Psoas muscle (tissue), 8 donors: Measurements from ENCODE around the gene ACD. TPM values are rescaled to one million over a fixed set of nuclear protein-coding genes. Genes with fewer than 3 reads are reported as not detected.

Source experiments
- ATAC-seq, 4 donors: fragments of 200-7000 bp; cut with Tn5 transposase; one replicate each; pipeline ENCODE4 v1.9.1; 2020; ENCODE audit warnings: moderate library complexity in 3 of 4, mild to moderate bottlenecking in 2 of 4
- DNase-seq, 2 donors: peaks; one replicate each; pipeline ENCODE4 v3.0.0-alpha.2; 2020
- H3K27ac ChIP-seq: fragments of 200-600 bp; one replicate; pipeline ENCODE4 v1.8.0; 2022
- H3K27me3 ChIP-seq, 3 donors: fragments of 200-600 bp in 1 of 3; one replicate each; pipeline versions ENCODE4 v1.6.1 to v1.8.0; 2013 to 2022; ENCODE audit warnings: low read length in 2 of 3, mild to moderate bottlenecking in 2 of 3, moderate library complexity in 1 of 3; ENCODE audit not compliant: insufficient read depth in 3 of 3
- H3K36me3 ChIP-seq, 2 donors: fragments of 200-600 bp in 1 of 2; one replicate each; pipeline versions ENCODE4 v1.6.1 to v1.8.0; 2013 to 2022; ENCODE audit warnings: low read depth in 1 of 2, mild to moderate bottlenecking in 1 of 2, moderate library complexity in 1 of 2; ENCODE audit not compliant: insufficient read depth in 1 of 2
- H3K4me1 ChIP-seq: fragments of 200-600 bp; one replicate; pipeline ENCODE4 v1.8.0; 2022
- H3K4me3 ChIP-seq: fragments of 200-600 bp; one replicate; pipeline ENCODE4 v1.8.0; 2022; ENCODE audit warnings: mild to moderate bottlenecking
- H3K9me3 ChIP-seq: fragments of 200-600 bp; one replicate; pipeline ENCODE4 v1.8.0; 2022
- WGBS, 3 donors: extraction: QIAGEN DNeasy Blood & Tissue Kit; methylation state at CpG; one replicate each; pipeline versions ENCODE4 v1.1.6 to v1.1.7; 2013; 5-methylcytosine and 5-hydroxymethylcytosine counted together
- intact Hi-C, 2 donors: fragments of 100-400 bp; cut with DNase I; formaldehyde crosslinking; loops; one replicate each; pipeline versions ENCODE4 v1.11.0 to v1.14.2; 2022
- polyA plus RNA-seq, 3 donors: library from polyadenylated mRNA; stranded (reverse); fragments of 200-250 nt; gene quantifications; one replicate each; pipeline ENCODE4 v1.2.3, GENCODE V29; 2013
- total RNA-seq, 4 donors: library from RNA; stranded (reverse); fragmentation: NEBNext Ultra II Directional in 2 of 4; extraction: Animal tissue kit (Norgen Biotek cat#: 25700) in 2 of 4; gene quantifications; one replicate each; pipeline versions ENCODE4 v1.2.1 to v1.2.4, GENCODE V29; 2021 to 2023
- TF ChIP-seq, protein P1 (sequence below): fragments of 200-600 bp; IDR thresholded peaks from one replicate; pipeline ENCODE4 v1.8.0; 2022; ENCODE audit warnings: antibody characterized with exemption
- donor health status: healthy with polysubstance abuse.
- donor health status: DM: no; HTN: no; CAD: no; lungs with moderate emphysema.
- donor health status: Bipolar disorder and iron deficiency.
- donor health status: healthy.
- donor health status: DM: yes; HTN: yes; CAD: no.
- donor health status: DM: no; HTN: no; CAD: no.
- donor health status: DM: no; HTN: no; CAD: no.
- donor health status: DM: yes; HTN: yes; CAD: no.

ACD gene
- total and polyA plus RNA-seq, 7 donors = 4.9 to 16.7 (median 8.9) TPM

DNA sequence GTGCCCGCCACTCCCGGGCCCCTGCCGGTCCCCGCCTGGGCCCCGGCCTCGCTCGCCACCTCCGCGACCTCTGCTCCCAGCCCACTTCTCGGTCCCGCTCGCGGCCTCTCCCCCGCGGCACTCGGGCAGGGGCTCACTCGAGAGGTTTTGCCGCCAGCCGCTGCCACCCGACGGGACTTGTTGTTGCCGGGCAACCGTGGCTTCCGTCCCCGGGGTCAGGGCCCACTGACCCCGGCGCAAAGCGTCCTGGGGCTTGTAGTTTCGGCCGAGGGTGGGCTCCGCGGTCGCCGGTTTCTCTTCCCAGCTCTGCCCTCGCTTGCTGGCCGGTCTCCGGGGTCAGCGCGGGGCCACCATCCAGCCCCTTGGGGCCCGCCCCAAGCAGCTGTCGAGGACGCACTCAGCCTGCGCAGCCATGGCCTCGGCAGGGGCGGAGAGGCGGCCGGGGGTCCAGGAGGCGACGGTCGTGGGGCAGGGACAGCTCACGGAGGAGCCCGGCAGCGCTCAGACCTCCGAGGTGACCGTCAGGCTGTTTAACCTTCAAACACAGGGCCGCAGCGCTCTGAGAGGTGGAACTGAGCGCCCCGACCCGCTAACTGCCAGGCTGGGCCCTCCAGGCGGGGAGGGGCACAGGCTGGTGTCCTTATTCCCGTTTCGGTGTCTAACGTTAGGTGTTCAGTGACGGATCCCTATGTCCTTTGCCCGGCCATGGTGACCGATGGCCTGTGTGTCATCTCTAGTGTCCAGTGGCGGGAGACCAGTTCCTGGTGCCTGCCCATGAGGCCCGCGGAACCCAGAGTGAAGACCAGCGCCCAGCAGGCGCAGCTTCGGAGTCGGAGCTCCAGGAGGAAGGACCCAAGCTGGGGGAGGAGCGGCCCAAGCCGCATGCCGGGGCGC is 6.7 kb upstream of the ACD start, which contains the start of the genes C16orf86 and ENKD1:
C16orf86 (plus strand) TSS at position 256 of the 894 bp plus-strand sequence; CDS start at position 413, 157 bp downstream.
ENKD1 (minus strand) TSS at position 192 of the 894 bp plus-strand sequence. CDS start 308 bp downstream, outside the sequence.
- DNase-seq (peak; percentile 88 to 93), ATAC-seq (peak; percentile 69 to 81 (median 76))
- WGBS, 3 donors = 5 to 10% (median 6%) methylated on average over 54 to 78 of the region's 78 CpGs
- TF ChIP-seq, protein P1, sequence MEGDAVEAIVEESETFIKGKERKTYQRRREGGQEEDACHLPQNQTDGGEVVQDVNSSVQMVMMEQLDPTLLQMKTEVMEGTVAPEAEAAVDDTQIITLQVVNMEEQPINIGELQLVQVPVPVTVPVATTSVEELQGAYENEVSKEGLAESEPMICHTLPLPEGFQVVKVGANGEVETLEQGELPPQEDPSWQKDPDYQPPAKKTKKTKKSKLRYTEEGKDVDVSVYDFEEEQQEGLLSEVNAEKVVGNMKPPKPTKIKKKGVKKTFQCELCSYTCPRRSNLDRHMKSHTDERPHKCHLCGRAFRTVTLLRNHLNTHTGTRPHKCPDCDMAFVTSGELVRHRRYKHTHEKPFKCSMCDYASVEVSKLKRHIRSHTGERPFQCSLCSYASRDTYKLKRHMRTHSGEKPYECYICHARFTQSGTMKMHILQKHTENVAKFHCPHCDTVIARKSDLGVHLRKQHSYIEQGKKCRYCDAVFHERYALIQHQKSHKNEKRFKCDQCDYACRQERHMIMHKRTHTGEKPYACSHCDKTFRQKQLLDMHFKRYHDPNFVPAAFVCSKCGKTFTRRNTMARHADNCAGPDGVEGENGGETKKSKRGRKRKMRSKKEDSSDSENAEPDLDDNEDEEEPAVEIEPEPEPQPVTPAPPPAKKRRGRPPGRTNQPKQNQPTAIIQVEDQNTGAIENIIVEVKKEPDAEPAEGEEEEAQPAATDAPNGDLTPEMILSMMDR = no peak
- H3K4me1 ChIP-seq = peaks cover 14% of the 10 kb centered on the region
- intact Hi-C loops = loop anchor here (2.0 to 5.0 kb wide), 3 partner anchors 50 to 146 kb away; partner anchors contain the start of gene GFOD2 (in 1 of the 2)
- H3K4me3 ChIP-seq = peak within 1 kb of the TSS; percentile 88
- H3K9me3 ChIP-seq = no peaks in the 10 kb centered on the region
- no peaks in the 10 kb centered on the region for H3K27me3 ChIP-seq
- H3K27ac ChIP-seq = peak within 1 kb of the TSS; percentile 90
- H3K36me3 ChIP-seq = peaks cover 0 to 28% of the 10 kb centered on the region in 2 donors

DNA sequence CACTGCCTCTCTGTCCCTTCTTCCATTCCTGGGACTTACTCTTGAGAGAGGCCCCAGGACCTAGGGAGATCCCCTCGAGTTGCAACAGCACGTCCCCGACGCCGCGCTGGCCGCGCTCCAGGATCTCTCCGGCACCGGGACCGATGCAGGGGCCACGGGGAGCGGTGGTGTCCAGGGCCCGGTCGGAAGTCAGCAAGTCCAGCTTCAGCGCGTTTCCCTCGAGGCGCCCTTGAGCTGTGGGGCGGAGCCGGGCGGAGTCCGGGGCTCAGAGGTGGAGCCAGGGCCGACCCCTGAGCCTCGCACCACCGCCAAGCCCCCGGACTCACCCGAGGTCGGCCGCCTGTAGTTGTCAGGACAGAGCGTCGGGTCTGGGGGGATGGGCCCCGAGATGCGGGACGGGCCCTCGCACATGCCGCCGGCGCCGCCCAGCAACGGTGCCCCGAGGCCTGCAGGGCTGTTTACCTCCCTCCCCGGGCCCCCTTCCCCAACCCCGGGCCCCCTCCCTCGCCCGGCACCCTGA is 6.0 kb upstream of the ACD start:
- H3K27ac ChIP-seq = peak overlapping the region; percentile 90
- TF ChIP-seq, protein P1 = no peak
- H3K9me3 ChIP-seq = no peaks in the 10 kb centered on the region
- DNase-seq (peak; percentile 48 to 72), ATAC-seq (peak in 1 of 4 donors; percentile 2)
- WGBS, 3 donors = 1 to 5% (median 1%) methylated on average over 20 to 46 of the region's 46 CpGs
- H3K4me3 ChIP-seq = peak overlapping the region; percentile 88
- intact Hi-C loops = loop anchor here (2.0 to 5.0 kb wide), 3 partner anchors 51 to 145 kb away; partner anchors contain the start of gene GFOD2 (in 1 of the 2)
- H3K27me3 ChIP-seq = no peaks in the 10 kb centered on the region
- peaks cover 21% of the 10 kb centered on the region for H3K4me1 ChIP-seq
- peaks cover 0 to 28% of the 10 kb centered on the region in 2 donors for H3K36me3 ChIP-seq

DNA sequence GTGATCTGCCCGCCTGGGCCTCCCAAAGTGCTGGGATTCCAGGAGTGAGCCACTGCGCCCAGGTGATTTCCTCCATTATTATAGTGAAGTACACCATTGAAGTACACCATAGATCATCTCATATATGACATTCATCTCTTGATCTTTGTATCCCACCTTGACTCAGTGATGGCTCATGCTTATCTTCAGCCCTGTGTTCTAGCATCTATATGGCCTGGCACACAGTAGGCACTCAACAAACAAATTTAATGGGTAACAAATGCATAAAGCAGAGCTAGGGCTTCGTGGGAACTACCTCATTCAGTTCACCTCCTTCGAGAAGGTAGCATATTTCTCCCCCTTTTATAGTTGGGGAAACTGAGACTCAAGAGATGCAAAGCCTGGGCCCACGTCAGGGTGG is 5.5 kb upstream of the ACD start:
- H3K36me3 ChIP-seq = peaks cover 0 to 28% of the 10 kb centered on the region in 2 donors
- intact Hi-C loops = loop anchor here (5.0 kb wide), 2 partner anchors 52 to 118 kb away; partner anchors contain the start of gene GFOD2 (in 1 of the 2)
- H3K9me3 ChIP-seq = no peaks in the 10 kb centered on the region
- WGBS, 3 donors = 69 to 74% (median 71%) methylated on average over 5 of the region's 5 CpGs
- no peaks in the 10 kb centered on the region for H3K27me3 ChIP-seq
- DNase-seq (no peak), ATAC-seq (no peak)
- TF ChIP-seq, protein P1 = no peak
- no peak overlapping the region for H3K27ac ChIP-seq
- peaks cover 23% of the 10 kb centered on the region for H3K4me1 ChIP-seq
- peak overlapping the region; percentile 88 for H3K4me3 ChIP-seq

DNA sequence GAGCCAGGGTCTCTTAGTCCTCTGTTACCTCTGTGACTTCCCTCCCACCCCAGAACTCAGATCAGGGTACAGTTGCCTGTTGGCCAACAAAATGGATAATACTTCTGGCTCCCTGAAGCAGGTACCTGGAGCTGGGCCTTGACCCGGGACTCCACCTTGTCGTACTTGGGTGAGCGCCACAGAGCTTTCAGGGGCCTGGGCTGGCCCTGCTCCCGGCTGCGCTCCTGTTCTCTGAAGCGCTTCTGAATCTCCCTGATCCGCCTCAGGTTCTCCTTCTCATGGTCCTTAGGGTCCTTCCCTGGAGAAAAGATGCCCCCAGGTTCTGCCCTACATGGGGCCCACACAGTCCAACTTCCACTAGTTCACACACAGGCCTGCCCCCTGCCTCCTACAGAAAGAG is 4.8 kb upstream of the ACD start:
- DNase-seq = peak in 1 of 2 donors; percentile 46
- TF ChIP-seq, protein P1 = no peak
- ATAC-seq = no peak
- intact Hi-C loops = loop anchor here (5.0 kb wide), 2 partner anchors 52 to 118 kb away; partner anchors contain the start of gene GFOD2 (in 1 of the 2)
- Histone ChIP-seq H3K36me3 (peaks cover 0 to 28% of the 10 kb centered on the region in 2 donors), H3K9me3 (no peaks in the 10 kb centered on the region), H3K4me3 (no peak overlapping the region), H3K27ac (no peak overlapping the region), H3K4me1 (peaks cover 23% of the 10 kb centered on the region), H3K27me3 (no peaks in the 10 kb centered on the region)
- 92 to 97% (median 94%) methylated on average over 7 of the region's 7 CpGs for WGBS, 3 donors
